ENCODE measurements around the gene WFDC5. TPM values are rescaled to one million over a fixed set of nuclear protein-coding genes. Genes with fewer than 3 reads are reported as not detected.

WFDC5 gene
- total and polyA plus RNA-seq, 2 donors (not counting 3 experiments of a cell fraction or from before 2014, with no cell fraction given): not detected

DNA sequence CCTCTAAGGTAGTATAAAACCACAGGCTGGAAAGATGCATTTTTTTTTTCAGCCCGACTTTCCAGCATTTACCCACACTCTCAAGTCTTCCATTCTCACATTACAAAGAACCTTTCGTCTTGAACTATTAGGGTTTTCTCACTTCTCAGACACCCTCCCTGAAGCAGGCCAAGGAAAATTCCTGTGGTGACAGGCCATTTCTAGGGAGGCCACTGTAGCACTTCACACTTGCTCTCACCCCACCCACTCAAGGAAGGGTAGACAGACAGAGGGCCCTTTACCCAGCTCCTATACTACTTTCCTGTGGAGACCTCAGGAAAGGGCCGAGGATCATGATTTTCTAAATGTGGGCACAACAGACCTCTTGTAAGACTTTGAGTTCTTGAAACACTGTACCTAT is 41.8 kb downstream of the WFDC5 start:
- H3K27me3 ChIP-seq (ENCODE audit: control insufficient read depth in 2 of 2, insufficient read depth in 2 of 2, low read length in 2 of 2): no peaks in the 10 kb centered on the region
- no peak for TF ChIP-seq JUN (IDR thresholded peaks at IDR 0.05; ENCODE audit: borderline replicate concordance, insufficient read depth, insufficient read length, low read depth)
- TF ChIP-seq POLR2AphosphoS5 (IDR thresholded peaks at IDR 0.05; ENCODE audit: insufficient read depth, low read depth, low read length): no peak
- TF ChIP-seq POLR2A (IDR thresholded peaks at IDR 0.05; ENCODE audit: low read depth, low read length): no peak
- no peak for TF ChIP-seq MYC (IDR thresholded peaks at IDR 0.05; ENCODE audit: low read depth, low read length)
- no peak for TF ChIP-seq EZH2 (IDR thresholded peaks at IDR 0.05; ENCODE audit: borderline replicate concordance, low read depth, low read length, severe bottlenecking)
- no peak for TF ChIP-seq GATA2 (IDR thresholded peaks at IDR 0.05; ENCODE audit: insufficient read depth, insufficient read length, low read depth, low read length)
- TF ChIP-seq FOS (IDR thresholded peaks at IDR 0.05; ENCODE audit: borderline replicate concordance, insufficient read depth, low read length): no peak
- TF ChIP-seq, protein P1, sequence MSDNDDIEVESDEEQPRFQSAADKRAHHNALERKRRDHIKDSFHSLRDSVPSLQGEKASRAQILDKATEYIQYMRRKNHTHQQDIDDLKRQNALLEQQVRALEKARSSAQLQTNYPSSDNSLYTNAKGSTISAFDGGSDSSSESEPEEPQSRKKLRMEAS (IDR thresholded peaks at IDR 0.05; ENCODE audit: insufficient read depth, insufficient read length): no peak
- TF ChIP-seq, protein P2, sequence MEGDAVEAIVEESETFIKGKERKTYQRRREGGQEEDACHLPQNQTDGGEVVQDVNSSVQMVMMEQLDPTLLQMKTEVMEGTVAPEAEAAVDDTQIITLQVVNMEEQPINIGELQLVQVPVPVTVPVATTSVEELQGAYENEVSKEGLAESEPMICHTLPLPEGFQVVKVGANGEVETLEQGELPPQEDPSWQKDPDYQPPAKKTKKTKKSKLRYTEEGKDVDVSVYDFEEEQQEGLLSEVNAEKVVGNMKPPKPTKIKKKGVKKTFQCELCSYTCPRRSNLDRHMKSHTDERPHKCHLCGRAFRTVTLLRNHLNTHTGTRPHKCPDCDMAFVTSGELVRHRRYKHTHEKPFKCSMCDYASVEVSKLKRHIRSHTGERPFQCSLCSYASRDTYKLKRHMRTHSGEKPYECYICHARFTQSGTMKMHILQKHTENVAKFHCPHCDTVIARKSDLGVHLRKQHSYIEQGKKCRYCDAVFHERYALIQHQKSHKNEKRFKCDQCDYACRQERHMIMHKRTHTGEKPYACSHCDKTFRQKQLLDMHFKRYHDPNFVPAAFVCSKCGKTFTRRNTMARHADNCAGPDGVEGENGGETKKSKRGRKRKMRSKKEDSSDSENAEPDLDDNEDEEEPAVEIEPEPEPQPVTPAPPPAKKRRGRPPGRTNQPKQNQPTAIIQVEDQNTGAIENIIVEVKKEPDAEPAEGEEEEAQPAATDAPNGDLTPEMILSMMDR (IDR thresholded peaks at IDR 0.05; ENCODE audit: extremely low read depth in 1 of 2, insufficient read depth in 1 of 2, low read depth in 1 of 2, low read length in 2 of 2): no peak
- no peaks in the 10 kb centered on the region for H3K9me1 ChIP-seq (replicated peaks; ENCODE audit: control insufficient read depth, extremely low read depth, insufficient read depth, low read length)
- H3K36me3 ChIP-seq (ENCODE audit: control insufficient read depth in 2 of 2, extremely low read depth in 1 of 2, insufficient read depth in 2 of 2, low read length in 2 of 2): peaks cover 2 to 5% of the 10 kb centered on the region in 2 experiments
- H3K27ac ChIP-seq (ENCODE audit: insufficient read depth, low read depth, low read length): no peak overlapping the region
- DNase-seq (ENCODE audit: low read depth, low spot score) (no peak), FAIRE-seq (no peak)
- H3K4me1 ChIP-seq (ENCODE audit: control insufficient read depth, extremely low read depth, insufficient read depth, low read length): peaks cover 8% of the 10 kb centered on the region
- H3K9me3 ChIP-seq (replicated peaks; ENCODE audit: control insufficient read depth, insufficient read depth, low read length): no peaks in the 10 kb centered on the region
- H3K79me2 ChIP-seq (ENCODE audit: control insufficient read depth, insufficient read depth, low read length): no peaks in the 10 kb centered on the region
- ChIA-PET CTCF (interaction anchor here (1.7 to 3.8 kb wide), 3 partner anchors 19 to 29 kb away, joined by 5 to 40 read pairs (median 33); no protein-coding TSS in a partner anchor), POLR2A (no interaction called here)
- no peaks in the 10 kb centered on the region for H4K20me1 ChIP-seq (replicated peaks; ENCODE audit: control insufficient read depth, extremely low read depth, insufficient read depth, low read length)
- intact Hi-C loops (cut with micrococcal nuclease) (no loop called here), dilution Hi-C loops (cut with MboI; ENCODE audit: extremely low pct_ligation_motif_present, low sequenced_read_pairs) (no loop called here)
- no peak overlapping the region for H3K4me2 ChIP-seq (ENCODE audit: insufficient read depth, low read length)
- H3K4me3 ChIP-seq (replicated peaks in 1 of 3; ENCODE audit: insufficient read depth in 1 of 3, low read depth in 1 of 3, low read length in 3 of 3): no peak overlapping the region
- no peak overlapping the region for H3K9ac ChIP-seq (replicated peaks; ENCODE audit: extremely low read depth, insufficient read depth, low read length)
- no peak overlapping the region for H2AFZ ChIP-seq (ENCODE audit: low read depth, low read length)
- no TSS peak for BruUV-seq (replicated peaks)
